DMS53 treated with DMSO at 0.1 percent for 48 hours (cell line): ENCODE data around the gene KRTAP10-1.

Experiments
- DNase-seq: peaks from one replicate; lab custom pipeline; 2025; ENCODE audit not compliant: unreplicated experiment; lab: John Stamatoyannopoulos, UW

Gene KRTAP10-1

DNA sequence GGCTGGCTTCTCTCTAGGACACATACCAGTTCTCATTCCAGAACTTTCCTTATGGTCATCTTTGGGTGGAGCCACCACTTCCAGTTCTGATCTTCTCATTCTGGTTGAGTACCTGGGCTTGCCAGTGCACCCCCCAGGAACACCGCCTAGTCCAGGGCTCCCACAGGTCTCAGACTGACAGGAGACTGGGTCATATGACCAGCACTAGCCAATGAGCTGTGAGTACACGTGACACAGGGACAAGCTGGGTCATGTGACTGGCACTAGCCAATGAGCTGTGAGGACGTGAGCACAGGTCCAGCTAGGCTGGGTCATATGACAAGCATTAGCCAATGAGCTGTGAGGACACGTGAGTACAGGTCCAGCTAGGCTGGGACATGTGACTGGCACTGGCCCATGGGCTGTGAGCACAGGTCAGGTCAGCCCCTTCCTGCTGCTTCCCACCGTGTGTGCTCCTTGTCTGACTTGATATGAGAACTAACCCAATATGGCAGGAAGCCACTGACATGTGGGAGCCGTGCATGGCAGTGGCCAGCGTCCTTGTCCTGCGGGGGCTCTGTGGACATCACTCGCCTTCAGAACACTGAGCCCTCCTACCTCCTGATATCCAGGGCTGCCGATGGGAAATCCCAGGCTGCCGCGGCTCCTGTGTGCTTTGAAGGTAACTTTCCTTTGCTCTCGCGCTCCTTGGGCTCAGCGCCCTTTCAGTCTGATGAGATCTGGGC lies 22.7 kb downstream of the KRTAP10-1 start:
- DNase-seq: no peak

DNA sequence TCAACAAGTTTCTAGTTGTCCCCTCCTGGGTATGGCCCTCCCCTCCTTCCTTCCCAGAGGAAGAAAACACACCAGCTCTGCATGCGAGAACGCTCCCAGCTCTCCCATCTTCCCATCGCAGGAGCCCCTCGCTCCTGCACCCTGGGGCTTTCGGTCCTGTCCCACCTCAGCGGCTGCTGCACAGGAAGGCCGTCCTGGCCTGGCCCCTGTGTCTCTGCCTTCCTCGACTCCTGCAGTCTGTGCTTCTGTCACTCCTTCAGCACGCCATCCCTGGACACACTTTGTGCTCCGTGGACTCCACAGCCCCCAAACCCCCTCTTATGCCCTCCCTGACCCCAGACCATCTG lies 23.2 kb downstream of the KRTAP10-1 start:
- DNase-seq: no peak

DNA sequence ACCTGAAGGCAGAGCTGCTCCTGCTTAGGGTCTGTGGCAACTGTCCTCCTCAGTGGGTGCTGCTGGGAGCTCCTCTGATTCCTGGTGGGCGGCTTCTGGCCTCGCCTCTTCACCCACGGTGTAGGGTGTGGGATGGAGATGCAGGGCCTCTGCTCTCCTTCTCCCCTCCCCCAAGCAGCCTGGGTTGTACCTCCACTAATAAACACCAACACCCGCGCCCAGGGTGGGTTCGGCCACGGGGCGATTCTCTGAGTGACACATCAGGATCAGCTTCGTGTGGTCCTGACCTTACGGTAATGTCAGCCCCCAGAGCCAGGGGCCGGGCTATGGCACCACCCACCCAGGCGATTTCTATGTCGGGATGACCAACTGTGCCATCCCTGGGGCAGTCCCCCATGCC lies 23.7 kb downstream of the KRTAP10-1 start:
- no peak for DNase-seq

DNA sequence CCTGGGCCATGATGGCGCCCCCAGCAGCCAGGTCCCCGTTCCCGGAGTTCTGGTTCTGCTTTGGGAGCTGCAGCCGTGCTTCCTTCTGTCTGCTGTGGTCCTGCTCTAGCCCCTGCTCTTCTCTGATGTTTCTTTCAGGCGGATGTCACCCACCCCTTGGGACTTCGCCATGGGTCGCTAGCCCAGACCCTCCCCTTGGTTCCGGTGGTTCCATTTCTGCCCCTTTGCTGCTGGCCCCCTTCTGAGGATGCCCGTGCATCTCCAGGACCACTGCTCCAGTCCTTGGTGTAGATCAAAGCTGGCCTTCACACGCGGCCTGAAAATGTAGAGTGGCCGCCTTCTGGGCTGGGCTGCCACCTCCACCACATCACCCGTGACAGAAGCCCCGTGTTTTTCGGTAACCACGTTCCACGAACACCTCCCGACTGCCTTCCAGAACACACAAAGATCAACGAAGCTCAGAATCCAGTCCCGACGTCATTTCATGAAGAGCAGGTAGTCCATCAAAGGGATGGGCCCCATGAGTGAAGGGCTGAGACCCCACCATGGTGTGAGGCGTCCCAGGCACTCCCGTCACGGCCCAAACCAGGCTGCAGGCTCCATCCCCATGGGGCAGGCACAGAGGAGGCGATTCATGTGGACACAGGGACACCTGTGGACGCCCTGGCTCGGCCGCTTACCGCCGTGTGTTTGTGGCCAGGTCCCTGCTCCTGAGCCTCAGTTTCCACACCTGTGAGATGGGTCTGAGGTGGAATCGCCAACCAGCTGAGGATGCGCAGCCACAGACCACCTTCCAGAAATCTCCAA lies 24.4 kb downstream of the KRTAP10-1 start:
- DNase-seq: no peak

DNA sequence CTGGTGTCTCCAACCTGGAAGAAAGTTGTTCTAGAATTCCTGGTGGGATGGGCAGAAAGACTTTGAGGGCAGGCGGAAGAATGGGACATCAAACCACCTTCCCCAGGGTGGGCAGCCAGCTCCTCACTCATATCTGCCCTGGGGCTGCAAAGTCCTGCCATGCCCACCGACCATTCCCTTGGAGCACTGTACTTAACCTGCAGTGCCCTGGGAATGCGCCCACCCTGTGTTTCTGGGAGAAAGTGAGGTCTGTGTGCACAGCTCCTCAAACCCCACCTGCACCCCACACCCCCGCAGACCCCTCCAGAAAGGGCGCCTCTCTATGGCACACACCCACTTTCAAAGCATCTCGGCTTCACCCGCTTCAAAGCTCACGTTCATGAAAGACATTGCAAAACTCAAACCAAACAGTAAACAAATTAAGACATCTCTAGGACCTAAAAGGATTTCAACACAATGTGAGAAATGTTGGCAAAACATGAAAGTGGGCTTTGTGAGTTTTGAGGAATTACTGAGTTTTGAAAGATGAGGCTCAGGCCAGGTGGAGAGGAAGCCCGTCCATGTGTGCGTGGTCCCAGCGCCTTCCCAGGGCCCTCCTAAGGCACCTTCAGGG lies 25.1 kb downstream of the KRTAP10-1 start:
- no peak for DNase-seq

DNA sequence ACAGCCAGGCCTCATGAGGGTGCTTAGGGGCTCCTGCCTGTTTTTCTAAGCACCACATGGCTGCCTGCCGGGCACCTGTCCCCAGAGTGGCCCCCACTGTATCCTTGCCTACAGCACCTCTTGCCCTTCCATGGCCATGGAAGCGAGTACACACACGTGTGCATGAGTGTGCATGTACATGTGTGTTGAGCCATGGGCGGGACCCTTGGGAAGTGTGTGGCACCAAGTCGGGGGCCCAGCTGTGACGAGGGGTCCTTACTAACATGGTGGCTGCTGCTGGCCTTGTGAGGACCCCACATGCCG lies 25.8 kb downstream of the KRTAP10-1 start:
- DNase-seq: no peak

DNA sequence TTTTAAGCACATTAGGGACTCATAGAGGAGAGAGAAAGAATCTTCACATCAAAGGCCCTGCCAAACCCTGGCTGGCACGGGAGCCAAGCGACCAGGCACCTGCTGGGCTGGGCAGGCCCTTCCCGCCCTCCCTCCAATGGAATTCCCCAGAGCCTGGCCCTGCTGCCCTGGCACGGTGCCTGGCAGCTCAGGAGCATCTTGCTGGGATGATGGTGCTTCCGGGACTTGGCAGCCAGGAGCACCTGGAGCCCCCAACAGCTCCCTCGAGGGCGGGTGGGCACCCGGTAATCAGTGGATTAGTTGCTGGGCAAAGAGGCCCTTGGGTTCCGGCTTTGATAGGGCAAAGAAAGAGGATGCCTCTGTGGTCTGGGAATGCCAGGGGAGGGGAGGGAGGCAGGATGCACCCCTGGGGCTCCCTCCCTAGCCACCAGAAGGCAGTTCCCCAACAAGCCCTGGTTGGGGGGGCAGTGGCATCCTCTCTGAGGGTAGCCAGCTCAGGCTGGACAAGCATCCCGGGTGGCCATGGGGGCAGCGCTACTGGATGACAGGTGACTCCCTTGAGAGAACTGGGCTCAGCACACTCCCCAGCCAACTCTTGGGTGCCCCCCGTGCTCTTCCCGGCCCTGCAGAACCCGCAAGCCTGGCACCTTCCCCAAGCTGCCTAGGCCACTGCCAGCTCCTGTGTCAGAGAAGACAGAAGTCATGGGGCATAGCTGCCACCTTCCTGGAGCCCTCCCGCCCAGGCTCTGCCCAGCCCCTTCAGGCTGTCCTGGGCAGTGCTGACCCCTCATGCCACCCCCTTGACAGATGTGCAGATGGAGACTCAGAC lies 26.4 kb downstream of the KRTAP10-1 start:
- DNase-seq: no peak

DNA sequence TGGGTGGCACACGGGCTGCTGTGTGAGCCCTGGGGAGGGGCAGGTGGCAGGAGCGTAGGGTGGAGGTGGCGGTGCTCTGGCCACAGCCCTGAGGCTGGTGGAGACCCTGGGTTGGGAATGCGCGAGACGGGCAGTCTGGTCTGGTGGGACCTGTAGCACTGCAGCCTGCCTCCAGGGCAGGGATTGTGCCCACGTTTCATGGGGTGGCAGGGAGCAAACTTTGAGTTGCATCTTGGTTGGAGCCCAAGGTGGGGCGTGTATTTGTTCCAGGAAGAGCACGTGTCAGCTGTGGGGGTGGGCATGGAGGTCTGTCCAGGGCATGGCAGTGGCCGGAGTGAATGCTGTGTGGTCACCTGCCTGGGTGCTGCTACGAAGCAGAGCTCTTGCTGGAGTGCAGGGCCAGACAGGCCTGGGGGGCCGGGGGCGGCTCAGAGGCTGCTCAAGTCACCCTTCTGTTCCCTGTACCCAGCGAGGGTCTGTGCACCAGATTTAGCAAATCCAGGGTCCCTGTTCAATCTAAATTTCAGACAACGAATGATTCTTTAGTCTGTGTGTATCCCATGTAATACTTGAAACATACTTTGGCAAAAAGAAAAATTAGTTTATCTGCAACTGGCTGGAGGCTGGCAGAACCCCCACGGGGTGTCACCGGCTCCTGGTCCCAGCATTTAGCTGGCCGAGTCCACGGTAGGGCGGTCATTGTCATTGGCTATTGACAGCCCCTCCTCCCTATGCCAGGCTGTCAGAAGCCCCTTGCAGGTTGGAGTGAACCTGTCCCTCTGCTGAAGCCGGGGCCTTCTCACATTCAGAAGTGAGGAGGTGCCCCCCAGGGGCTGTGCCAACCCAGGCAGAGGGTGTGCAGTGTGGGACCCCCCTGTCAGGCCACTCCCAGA lies 27.3 kb downstream of the KRTAP10-1 start:
- DNase-seq: no peak

DNA sequence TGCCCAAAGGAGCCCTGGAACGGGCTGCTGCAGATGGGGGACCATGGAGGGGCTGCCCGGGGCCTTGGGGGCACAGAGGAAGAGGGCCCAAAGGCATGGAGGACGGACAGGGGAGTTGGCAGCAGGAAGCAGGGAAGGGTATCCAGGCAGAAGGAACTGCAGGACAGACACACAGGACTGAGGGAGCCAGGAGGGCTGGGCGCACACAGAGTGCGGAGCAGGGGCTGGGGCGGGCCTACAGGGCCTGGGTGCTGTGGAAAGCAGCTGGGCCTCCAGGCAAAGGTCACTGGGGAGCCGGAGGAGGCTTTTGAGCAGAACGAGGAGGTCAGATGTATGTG lies 28.1 kb downstream of the KRTAP10-1 start:
- no peak for DNase-seq

DNA sequence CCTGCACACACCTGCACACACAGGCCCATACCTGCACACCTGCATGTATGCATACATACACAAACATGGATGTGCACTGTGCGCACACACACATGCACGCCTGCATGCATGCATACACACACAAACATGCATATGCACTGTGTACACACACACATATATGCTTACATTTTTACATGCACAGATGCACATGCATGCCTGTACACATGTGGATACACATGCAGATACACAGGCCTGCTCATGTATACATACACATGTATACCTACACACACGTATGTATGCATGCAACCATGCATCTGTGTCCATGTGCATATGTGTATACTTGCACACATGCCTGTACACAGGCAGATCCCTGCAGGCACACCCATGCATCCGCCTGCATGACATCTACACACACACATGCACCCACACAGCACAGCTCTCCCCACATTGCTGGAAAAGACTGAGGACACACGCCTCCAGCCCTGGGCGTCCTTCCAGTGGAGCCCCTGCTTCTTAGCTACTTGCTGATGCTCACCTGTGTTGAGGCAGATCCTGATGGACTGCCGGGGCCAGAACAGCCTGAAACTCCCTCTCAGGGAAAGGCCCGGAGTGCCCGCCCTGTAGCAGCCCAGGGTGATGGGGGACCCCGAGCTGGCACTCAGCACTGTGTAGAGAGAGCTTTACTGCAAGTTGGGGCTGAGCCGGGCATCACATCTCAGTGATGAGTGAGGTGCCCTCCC lies 28.6 kb downstream of the KRTAP10-1 start:
- no peak for DNase-seq

DNA sequence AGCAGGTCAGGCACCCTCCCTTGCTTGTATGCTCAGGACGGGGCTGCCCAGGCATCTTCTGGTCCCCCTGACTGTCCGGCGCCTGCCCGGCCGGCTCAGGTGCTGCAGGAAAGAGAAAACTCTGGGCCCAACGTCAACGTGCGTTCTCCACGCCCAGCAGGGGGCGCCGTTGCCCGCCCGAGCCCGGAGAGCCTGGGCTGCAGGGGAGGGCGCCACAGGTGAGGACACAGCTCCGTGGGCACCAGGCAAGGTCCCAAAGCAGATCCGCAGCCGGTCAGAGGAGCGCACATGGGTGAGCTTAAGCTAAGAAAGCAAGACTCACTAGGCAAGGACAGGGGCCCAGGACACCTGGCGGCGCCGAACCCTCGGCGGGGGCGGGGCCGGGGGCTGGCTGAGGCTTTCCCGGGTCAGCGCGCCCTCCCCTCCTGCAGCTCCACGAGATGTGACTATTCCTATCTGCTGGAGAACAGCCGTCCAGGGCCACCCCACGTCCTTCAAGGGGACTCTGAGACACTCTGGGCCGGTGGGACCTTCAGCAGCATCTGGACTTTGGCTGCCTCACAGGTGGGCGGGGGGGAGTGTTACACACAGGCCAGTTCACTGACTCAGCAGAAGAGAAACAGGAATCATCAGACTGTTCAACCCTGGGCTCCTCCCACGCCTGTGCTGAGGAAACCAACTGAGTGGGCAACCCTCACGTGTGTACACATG lies 29.3 kb downstream of the KRTAP10-1 start:
- DNase-seq: peak; percentile 63

DNA sequence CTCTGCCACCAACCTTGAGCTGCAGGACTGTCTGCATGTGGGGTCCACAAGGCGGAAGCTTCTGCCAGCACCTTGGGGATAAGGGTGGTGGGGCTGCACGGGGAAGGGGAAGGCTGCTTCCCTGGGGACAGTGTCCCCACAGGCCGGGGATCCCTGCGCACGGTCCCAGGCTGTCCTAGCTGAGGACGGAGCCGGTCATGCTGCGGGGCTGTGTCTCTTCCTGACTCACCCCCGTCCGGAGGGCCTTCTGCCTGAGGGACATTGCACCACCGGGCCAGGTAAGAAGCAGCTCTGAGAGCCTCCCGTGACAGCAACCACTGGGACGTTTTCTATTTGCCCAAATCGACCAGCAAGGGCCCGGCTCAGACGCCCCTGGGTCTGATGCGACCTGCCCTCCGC lies 29.9 kb downstream of the KRTAP10-1 start:
- no peak for DNase-seq

DNA sequence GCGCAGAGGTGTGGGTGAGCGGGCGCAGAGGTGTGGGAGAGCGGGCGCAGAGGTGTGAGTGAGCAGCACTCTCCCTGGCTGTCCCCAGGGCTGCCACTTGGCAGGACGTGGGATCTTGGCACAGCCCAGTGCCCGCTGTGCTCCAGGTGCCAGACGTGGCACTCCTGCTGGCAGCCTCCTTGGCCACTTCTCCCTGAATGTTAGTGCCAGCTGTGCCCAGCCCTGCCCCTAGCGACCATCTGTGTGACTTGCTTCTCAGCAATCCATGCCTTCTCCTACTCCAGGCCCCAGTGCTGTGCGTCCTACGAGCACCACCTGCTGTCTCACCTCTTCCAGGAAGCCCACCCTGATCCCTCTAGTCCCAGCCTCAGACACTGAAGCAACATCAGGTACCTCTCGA lies 30.5 kb downstream of the KRTAP10-1 start:
- no peak for DNase-seq

DNA sequence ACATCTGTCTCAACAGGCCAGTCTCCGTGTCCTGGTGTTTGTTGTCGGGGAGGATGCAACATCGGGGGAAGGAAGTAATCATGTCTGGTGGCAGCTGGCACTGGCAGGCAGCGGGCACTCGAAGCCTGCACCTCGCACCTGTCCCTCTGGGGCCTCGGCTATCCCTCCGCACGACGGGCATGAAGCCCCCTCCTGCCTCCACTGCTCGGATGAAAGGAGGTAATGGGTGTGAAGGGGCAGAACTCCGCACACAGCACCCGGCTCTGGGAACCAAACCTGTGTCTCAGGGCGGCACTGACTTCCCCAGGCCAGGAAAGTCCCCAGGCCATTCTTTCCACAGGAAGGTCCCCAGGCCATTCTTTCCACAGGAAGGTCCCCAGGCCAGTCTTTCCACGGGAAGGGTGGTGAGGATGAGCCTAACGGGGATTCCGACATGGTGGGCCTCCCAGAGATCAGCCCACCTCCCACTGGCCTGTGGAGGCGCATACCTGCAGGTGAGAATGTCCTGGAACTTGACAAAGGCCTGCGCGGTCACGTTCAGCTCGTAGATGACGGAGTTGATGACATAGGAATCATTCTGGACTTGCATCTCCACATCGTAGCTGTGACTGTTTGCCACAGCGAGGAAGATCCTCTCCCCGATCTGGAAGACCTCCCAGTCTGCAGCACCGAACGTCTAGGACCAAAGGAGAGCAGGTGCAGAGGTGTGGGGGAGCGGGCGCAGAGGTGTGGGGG lies 31.1 kb downstream of the KRTAP10-1 start:
- no peak for DNase-seq

DNA sequence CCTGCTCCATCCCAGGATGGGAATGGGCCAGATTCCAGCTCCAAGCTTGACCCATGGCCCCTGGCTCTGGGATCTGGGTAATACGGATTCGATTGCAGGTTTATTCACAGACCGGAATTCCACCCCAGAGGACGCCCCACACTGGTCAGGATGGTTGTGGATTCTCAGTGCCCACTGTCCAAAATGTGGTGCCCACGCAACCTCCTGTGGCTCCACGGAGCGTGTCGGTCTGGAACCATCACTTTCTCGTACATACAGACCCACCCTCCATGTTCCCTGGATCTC lies 31.6 kb downstream of the KRTAP10-1 start:
- DNase-seq: no peak

DNA sequence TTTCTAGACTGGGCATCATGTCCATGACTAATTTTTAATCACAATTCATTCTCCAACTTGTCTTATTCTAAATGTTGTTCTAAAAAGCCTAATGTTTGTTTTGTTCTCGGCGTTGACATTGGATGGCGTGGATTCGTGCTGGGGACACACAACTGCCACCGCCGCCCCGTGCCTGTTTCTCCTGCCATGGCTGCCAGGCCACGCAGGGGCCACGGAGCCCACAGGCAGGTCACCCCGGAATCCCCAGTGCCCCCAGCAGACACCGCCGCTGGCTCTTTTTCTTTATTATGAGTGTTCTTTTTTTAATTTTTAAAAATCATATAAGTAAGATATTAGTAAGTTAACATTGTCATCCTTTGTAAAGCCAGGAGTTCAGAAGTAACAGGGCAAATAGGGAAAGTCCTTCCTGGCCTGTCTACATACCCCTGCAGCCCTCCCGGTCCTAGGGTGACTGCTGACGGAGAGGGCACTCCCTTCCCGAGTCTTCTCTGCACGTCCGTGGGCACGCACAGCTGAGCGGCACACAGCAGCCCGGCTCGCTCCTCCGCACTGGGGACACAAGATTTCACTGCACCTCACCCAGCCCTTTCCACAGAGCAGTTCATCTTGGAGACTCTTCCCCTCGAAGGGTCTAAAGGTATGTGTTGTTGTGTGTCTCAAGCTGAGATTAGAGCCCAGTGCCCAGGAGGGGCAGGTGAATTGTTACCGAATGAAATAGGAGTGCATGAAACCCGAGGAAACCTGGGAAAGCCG lies 32.1 kb downstream of the KRTAP10-1 start:
- DNase-seq: no peak

DNA sequence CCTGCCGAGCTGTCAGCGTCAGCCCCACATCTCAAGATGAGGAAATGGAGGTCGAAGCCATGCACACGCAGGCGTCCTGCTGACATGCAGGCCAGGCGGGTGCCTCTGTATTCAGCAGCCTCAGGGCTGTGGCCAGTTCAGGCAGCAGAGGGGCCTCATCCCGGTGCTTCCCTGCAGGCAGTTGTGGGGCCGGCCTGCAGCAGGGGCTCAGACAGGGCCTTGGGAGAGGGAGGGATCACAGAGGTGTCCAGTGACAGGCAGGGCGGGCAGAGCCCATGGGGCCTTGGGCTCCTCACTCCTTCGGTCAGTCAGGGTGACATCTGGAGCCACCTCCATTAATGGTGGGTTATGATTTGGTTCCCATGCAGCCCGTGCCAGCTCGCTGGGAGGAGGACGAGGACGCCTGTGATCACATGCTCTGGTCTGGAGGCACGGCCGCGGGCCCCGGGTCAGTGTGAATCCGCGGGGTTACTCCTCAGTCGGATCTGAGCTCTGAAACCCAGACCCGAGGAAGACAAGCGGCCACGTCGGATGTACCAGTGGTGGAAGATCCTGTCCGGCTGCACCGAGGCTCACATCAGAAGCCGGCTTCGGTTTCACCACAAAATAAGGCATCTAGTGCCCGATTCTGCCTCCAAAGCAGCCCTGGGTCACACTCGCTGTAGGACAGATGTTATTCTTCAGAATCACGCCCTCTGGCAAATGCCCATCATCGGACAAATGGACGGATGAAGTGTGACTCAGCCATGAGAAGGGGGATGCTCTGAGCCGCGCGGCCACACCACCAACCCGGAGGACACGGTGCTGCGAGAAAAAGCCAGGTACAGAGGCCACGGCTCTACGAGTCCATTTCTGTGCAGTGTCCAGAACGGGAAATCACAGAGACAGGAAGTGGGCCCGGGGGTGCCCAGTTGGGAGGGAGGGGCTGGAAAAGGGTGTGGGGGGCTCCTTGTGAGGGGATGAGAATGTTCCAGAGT lies 33.4 kb downstream of the KRTAP10-1 start:
- no peak for DNase-seq
